Breast epithelium (tissue), 4 donors: ENCODE data around the gene RPS2. TPM values are rescaled to one million over a fixed set of nuclear protein-coding genes. Genes with fewer than 3 reads are reported as not detected.

ENCODE experiments used
- DNase-seq, 2 donors: peaks; one replicate each; pipeline ENCODE4 v3.0.0-alpha.2; 2019; ENCODE audit warnings: low spot score in 2 of 2
- H3K27ac ChIP-seq, 2 donors: fragments of 200-600 bp; sonication (generic) in 1 of 2; one replicate each; pipeline ENCODE4 v1.5.1; 2016 to 2019; ENCODE audit warnings: mild to moderate bottlenecking in 1 of 2
- H3K27me3 ChIP-seq, 2 donors: fragments of 200-600 bp; sonication (generic) in 1 of 2; one replicate each; pipeline versions ENCODE4 v1.5.1 to v1.6.0; 2017 to 2019; ENCODE audit warnings: control low read depth in 1 of 2, mild to moderate bottlenecking in 1 of 2
- H3K36me3 ChIP-seq: fragments of 200-600 bp; one replicate; pipeline ENCODE4 v1.5.1; 2019
- H3K4me1 ChIP-seq, 2 donors: fragments of 200-600 bp; sonication (generic); one replicate each; pipeline ENCODE4 v1.5.1; 2016 to 2019; ENCODE audit warnings: control low read depth in 1 of 2
- H3K4me3 ChIP-seq, 3 donors: fragments of 200-600 bp; sonication (generic); 1 replicate in 2 of 3; 2 replicates in 1 of 3; pipeline ENCODE4 v1.5.1; 2016 to 2019; ENCODE audit warnings: mild to moderate bottlenecking in 3 of 3, moderate library complexity in 2 of 3
- H3K9me3 ChIP-seq, 2 donors: fragments of 200-600 bp; sonication (generic) in 1 of 2; one replicate each; pipeline ENCODE4 v1.5.1; 2016 to 2019; ENCODE audit warnings: control low read depth in 1 of 2
- POLR2A ChIP-seq: fragments of 450-650 bp; IDR thresholded peaks from one replicate; pipeline ENCODE4 v1.6.1; 2016; ENCODE audit warnings: antibody characterized with exemption, mild to moderate bottlenecking, moderate library complexity
- POLR2AphosphoS5 ChIP-seq, 3 donors: sonication (generic); formaldehyde crosslinking; IDR thresholded peaks; one replicate each; pipeline ENCODE4 v1.6.1; 2017; ENCODE audit warnings: antibody characterized with exemption in 3 of 3
- intact Hi-C: fragments of 100-400 bp; cut with DNase I; formaldehyde crosslinking; loops from one replicate; pipeline ENCODE4 v1.15.1; 2023; ENCODE audit warnings: low total_unique reads
- total RNA-seq, 3 donors: library from RNA; depleted of rRNA; stranded (reverse); fragments of >200 nt; gene quantifications; one replicate each; pipeline ENCODE4 v1.1.0, GENCODE V29; 2016
- TF ChIP-seq, protein P1 (sequence below), 3 donors: fragments of 450-650 bp; IDR thresholded peaks; one replicate each; pipeline ENCODE4 v1.5.1; 2016 to 2017; ENCODE audit warnings: antibody characterized with exemption in 3 of 3, mild to moderate bottlenecking in 3 of 3, moderate library complexity in 3 of 3

RPS2 gene
- total RNA-seq, 3 donors from 2014 or later = 1,340 to 2,607 (median 1,661) TPM

DNA sequence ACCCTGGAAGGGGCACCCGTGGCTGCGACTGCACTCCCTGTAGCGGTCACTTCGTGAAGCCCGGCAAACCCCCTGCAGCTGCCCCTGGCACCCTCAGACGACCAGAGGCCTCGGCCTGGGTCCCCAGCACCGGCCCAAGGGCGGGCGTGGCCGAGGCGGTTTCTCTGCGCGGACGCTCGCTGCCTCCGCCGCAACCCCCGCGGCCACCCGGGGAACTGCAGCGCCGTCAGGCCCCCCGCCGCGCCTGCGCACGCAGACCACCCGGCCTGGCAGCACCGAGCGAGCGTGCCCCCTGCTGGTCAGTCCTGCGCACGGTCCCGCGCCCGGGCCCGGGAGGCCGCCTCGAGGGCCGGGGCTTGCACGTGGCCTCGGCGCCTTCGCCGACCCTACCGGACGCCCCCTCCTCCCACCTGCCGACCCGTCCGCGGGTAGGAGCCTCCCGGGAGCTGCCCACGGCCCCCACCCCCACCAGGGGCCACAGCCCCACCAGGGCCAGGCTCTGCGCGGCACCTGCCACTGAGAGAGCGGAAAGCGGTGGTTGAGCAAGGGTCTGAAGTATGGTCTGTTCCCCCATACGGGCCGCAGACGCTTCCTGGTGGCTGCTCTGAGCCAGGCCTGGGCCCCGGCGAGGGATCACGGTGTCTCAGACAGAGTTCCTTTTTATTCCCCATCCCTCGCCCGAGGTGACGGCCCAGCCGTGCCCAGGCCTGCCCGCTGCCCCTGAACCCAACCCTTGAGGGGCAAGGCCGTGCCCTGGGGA is 34.9 kb downstream of the RPS2 start:
- peak; percentile 82 to 89 for DNase-seq
- TF ChIP-seq, protein P1, sequence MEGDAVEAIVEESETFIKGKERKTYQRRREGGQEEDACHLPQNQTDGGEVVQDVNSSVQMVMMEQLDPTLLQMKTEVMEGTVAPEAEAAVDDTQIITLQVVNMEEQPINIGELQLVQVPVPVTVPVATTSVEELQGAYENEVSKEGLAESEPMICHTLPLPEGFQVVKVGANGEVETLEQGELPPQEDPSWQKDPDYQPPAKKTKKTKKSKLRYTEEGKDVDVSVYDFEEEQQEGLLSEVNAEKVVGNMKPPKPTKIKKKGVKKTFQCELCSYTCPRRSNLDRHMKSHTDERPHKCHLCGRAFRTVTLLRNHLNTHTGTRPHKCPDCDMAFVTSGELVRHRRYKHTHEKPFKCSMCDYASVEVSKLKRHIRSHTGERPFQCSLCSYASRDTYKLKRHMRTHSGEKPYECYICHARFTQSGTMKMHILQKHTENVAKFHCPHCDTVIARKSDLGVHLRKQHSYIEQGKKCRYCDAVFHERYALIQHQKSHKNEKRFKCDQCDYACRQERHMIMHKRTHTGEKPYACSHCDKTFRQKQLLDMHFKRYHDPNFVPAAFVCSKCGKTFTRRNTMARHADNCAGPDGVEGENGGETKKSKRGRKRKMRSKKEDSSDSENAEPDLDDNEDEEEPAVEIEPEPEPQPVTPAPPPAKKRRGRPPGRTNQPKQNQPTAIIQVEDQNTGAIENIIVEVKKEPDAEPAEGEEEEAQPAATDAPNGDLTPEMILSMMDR (IDR thresholded peaks at IDR 0.05) = peak; percentile 48 to 100 (median 67)
- no peak for TF ChIP-seq POLR2A
- peak in 1 of 3 donors; percentile 23 for TF ChIP-seq POLR2AphosphoS5 (IDR thresholded peaks at IDR 0.05)
- peak overlapping the region; percentile 56 to 82 for H3K27ac ChIP-seq
- intact Hi-C loops = loop anchor here (5.0 kb wide), 1 partner anchor 62 kb away; no protein-coding TSS in a partner anchor
- H3K4me3 ChIP-seq = peak overlapping the region; percentile 55 to 85 (median 58)
- H3K4me1 ChIP-seq = no peaks in the 10 kb centered on the region
- H3K27me3 ChIP-seq = no peaks in the 10 kb centered on the region
- no peaks in the 10 kb centered on the region for H3K36me3 ChIP-seq
- no peaks in the 10 kb centered on the region for H3K9me3 ChIP-seq

DNA sequence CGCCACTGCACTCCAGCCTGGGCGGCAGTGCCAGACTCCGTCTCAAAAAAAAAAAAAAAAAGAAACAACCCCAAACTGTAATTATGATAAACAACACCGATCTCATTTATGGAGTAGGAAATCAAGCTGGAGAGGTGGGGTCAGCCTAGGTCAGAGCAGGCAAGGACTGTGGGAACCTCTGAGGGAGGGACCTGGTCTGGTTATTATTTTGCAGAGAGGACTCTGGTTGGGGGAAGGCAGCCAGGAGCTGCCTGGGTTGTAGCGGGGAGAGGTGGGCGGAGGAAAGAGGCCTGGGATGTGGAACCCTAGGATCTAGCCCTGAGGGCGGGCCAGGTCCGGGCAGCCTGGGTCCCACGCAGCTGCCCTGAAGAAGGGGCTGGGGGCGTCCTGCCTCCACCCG is 35.5 kb downstream of the RPS2 start:
- no peak for DNase-seq
- intact Hi-C loops = loop anchor here (5.0 kb wide), 1 partner anchor 62 kb away; no protein-coding TSS in a partner anchor
- Histone ChIP-seq H3K4me1 (no peaks in the 10 kb centered on the region), H3K9me3 (no peaks in the 10 kb centered on the region), H3K36me3 (no peaks in the 10 kb centered on the region), H3K27ac (peak overlapping the region; percentile 56 to 82), H3K4me3 (peak overlapping the region; percentile 55 to 85 (median 58)), H3K27me3 (no peaks in the 10 kb centered on the region)
- TF ChIP-seq POLR2A = no peak
- TF ChIP-seq, protein P1 (IDR thresholded peaks at IDR 0.05) = no peak
- no peak for TF ChIP-seq POLR2AphosphoS5 (IDR thresholded peaks at IDR 0.05)

DNA sequence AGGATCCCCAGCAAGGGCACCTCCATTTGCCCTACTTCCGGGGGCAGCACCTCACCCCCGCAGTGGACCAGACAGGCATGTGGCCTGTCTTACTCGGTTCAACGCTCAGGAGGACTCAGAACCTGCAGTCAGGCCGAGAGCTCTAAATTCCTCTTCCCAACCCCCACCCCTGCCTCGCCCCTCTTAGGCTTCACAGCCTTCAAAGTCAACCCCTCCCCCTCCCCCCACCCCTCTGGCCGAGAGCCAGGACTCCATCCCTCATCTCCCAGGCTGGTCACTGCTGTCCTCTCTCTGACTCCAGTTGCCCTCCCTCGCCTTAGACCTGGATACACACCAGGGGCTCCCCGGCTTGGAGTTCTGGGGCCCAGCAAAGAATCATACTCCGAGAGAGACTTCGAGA is 38.4 kb downstream of the RPS2 start:
- Histone ChIP-seq H3K4me1 (no peaks in the 10 kb centered on the region), H3K4me3 (no peak overlapping the region), H3K27me3 (peaks cover 0 to 21% of the 10 kb centered on the region in 2 donors), H3K27ac (no peak overlapping the region), H3K9me3 (no peaks in the 10 kb centered on the region), H3K36me3 (no peaks in the 10 kb centered on the region)
- no peak for TF ChIP-seq POLR2AphosphoS5 (IDR thresholded peaks at IDR 0.05)
- TF ChIP-seq, protein P1 (IDR thresholded peaks at IDR 0.05) = no peak
- TF ChIP-seq POLR2A = no peak
- intact Hi-C loops = loop anchor here (5.0 kb wide), 1 partner anchor 59 kb away; no protein-coding TSS in a partner anchor
- no peak for DNase-seq

DNA sequence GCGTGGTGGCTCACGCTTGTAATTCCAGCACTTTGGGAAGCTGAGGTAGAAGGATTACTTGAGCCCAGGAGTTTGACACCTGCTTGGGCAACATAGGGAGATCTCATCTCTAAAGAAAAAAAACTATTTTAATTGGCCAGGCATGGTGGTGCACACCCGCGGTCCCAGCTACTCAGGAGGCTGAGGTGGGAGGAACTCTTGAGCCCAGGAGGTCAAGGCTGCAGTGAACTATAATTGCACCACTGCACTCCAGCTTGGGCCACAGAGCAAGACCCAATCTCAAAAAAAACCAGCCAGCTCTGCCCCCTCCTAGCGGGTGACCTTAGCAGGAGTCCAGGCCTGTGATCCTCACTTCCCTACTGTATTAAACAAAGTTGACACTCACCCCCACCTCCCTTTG is 40.5 kb downstream of the RPS2 start:
- TF ChIP-seq, protein P1 (IDR thresholded peaks at IDR 0.05) = no peak
- TF ChIP-seq POLR2AphosphoS5 (IDR thresholded peaks at IDR 0.05) = no peak
- no peak for TF ChIP-seq POLR2A
- H3K4me3 ChIP-seq = no peak overlapping the region
- H3K36me3 ChIP-seq = no peaks in the 10 kb centered on the region
- peaks cover 0 to 39% of the 10 kb centered on the region in 2 donors for H3K27me3 ChIP-seq
- intact Hi-C loops = no loop called here
- no peak for DNase-seq
- no peaks in the 10 kb centered on the region for H3K4me1 ChIP-seq
- no peaks in the 10 kb centered on the region for H3K9me3 ChIP-seq
- H3K27ac ChIP-seq = no peak overlapping the region

DNA sequence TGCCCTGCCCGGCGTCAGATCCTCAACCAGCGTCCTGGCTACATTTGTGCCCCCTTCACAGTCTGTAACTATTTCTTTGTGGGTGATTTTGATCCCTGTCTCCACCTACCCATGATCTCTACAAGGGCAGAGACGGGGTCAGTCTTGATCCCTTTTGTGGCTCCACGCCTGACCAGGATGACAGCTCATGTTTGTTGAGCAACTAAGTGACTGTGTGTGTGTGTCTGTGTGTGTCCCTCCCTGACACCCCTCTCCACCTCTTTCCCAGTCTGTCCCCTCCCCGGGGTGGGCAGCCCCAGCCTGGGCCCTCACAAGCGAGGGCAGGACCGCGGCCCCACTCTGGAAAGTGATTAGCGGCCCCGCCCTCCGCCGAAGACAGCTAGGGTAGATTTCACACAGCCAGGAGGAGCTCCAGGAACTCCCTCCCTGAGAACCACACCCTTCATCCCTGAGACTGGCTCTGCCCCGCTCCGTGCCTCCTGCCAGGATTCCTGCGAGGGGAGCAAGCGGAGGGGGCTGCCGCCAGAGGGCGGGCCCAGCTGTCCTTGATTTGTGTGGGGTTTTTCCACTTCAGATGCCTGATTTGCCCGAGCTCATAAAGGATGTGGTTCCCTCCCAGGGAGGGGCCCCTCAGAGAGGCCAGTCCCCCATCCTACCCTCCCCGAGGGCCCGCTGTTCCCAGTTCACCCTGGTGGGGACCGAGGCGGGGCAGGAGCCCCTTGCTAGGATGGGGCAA is 41.2 kb downstream of the RPS2 start:
- no peak overlapping the region for H3K27ac ChIP-seq
- H3K4me3 ChIP-seq = no peak overlapping the region
- intact Hi-C loops = no loop called here
- no peak for TF ChIP-seq POLR2AphosphoS5 (IDR thresholded peaks at IDR 0.05)
- TF ChIP-seq POLR2A = no peak
- TF ChIP-seq, protein P1 (IDR thresholded peaks at IDR 0.05) = no peak
- H3K4me1 ChIP-seq = no peaks in the 10 kb centered on the region
- DNase-seq = no peak
- no peaks in the 10 kb centered on the region for H3K36me3 ChIP-seq
- no peaks in the 10 kb centered on the region for H3K9me3 ChIP-seq
- peaks cover 0 to 45% of the 10 kb centered on the region in 2 donors for H3K27me3 ChIP-seq
